Lower leg skin (tissue), 3 donors: ENCODE data around the gene TACR3.

Source experiments
- POLR2A ChIP-seq, 2 donors: fragments of 450-650 bp; IDR thresholded peaks; one replicate each; pipeline ENCODE4 v1.6.1; 2016 to 2017; ENCODE audit warnings: antibody characterized with exemption in 2 of 2, mild to moderate bottlenecking in 1 of 2, moderate library complexity in 1 of 2
- TF ChIP-seq, protein P1 (sequence below), 3 donors: fragments of 450-650 bp; IDR thresholded peaks; one replicate each; pipeline ENCODE4 v1.5.1; 2016; ENCODE audit warnings: antibody characterized with exemption in 3 of 3, mild to moderate bottlenecking in 3 of 3, moderate library complexity in 2 of 3

DNA sequence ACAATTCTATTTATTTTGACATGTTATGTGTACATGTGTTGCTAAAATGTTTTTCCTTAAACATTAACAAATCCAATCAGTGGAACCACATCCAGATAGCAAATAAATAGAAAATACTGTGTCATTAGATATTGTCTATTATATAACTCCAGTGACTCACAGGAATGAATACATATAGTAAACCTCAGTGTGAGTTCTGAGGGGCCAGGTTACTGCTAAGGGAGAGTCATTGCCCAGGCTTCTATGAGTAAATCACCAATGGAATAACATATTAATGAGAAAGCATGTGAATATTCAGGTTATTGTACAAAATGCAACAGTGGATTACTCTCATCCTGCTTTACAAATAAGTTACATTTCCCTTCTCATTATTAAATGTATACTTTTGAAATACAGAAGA, 27.2 kb downstream of the TACR3 start:
- TF ChIP-seq, protein P1, sequence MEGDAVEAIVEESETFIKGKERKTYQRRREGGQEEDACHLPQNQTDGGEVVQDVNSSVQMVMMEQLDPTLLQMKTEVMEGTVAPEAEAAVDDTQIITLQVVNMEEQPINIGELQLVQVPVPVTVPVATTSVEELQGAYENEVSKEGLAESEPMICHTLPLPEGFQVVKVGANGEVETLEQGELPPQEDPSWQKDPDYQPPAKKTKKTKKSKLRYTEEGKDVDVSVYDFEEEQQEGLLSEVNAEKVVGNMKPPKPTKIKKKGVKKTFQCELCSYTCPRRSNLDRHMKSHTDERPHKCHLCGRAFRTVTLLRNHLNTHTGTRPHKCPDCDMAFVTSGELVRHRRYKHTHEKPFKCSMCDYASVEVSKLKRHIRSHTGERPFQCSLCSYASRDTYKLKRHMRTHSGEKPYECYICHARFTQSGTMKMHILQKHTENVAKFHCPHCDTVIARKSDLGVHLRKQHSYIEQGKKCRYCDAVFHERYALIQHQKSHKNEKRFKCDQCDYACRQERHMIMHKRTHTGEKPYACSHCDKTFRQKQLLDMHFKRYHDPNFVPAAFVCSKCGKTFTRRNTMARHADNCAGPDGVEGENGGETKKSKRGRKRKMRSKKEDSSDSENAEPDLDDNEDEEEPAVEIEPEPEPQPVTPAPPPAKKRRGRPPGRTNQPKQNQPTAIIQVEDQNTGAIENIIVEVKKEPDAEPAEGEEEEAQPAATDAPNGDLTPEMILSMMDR (IDR thresholded peaks at IDR 0.05) = no peak
- TF ChIP-seq POLR2A (IDR thresholded peaks at IDR 0.05) = no peak
